Naive B cell (primary cell): ENCODE data around the gene KLF2. TPM values are rescaled to one million over a fixed set of nuclear protein-coding genes. Genes with fewer than 3 reads are reported as not detected.
"Not testable (repeated sequence)": the region's sequence is repeated elsewhere in the genome, so short reads cannot be mapped to it uniquely, and the experiment has no call there.

Source experiments
- ATAC-seq, 2 donors: fragments of 150-1000 bp; cut with Tn5 transposase; 2 replicates each; pipeline ENCODE4 v1.10.0; 2021; ENCODE audit warnings: low read depth in 2 of 2, mild to moderate bottlenecking in 2 of 2, moderate library complexity in 2 of 2
- DNase-seq: peaks from one replicate; pipeline ENCODE4 v3.0.0; 2022
- H3K27ac Mint-ChIP-seq, 6 donors: one replicate each; pipeline ENCODE4 v1.8.0; 2020 to 2022; ENCODE audit warnings: mild to moderate bottlenecking in 6 of 6, mixed read lengths in 6 of 6, moderate library complexity in 5 of 6, inconsistent platforms in 2 of 6
- H3K27me3 Mint-ChIP-seq, 3 donors: one replicate each; pipeline ENCODE4 v1.8.0; 2021 to 2022; ENCODE audit warnings: mixed read lengths in 3 of 3, mild to moderate bottlenecking in 1 of 3
- H3K36me3 Mint-ChIP-seq, 2 donors: one replicate each; pipeline ENCODE4 v1.8.0; 2020 to 2022; ENCODE audit warnings: mixed read lengths in 2 of 2, inconsistent platforms in 1 of 2, mild to moderate bottlenecking in 1 of 2
- H3K4me1 Mint-ChIP-seq, 3 donors: one replicate each; pipeline ENCODE4 v1.8.0; 2020 to 2022; ENCODE audit warnings: mixed read lengths in 3 of 3, inconsistent platforms in 1 of 3, mild to moderate bottlenecking in 1 of 3, moderate library complexity in 1 of 3
- H3K4me3 Mint-ChIP-seq, 8 donors: one replicate each; pipeline ENCODE4 v1.8.0; 2020 to 2022; ENCODE audit warnings: mild to moderate bottlenecking in 8 of 8, mixed read lengths in 8 of 8, moderate library complexity in 8 of 8, inconsistent platforms in 2 of 8
- H3K9me3 Mint-ChIP-seq, 7 donors: one replicate each; pipeline ENCODE4 v1.8.0; 2020 to 2022; ENCODE audit warnings: mixed read lengths in 7 of 7, mild to moderate bottlenecking in 5 of 7, inconsistent platforms in 2 of 7, moderate library complexity in 1 of 7
- polyA plus RNA-seq, 6 donors: library from polyadenylated mRNA; unstranded; fragments of 300-500 nt; fragmentation: Illumina TruSeq; gene quantifications; one replicate each; pipeline ENCODE4 v1.2.3, GENCODE V29; 2021; ENCODE audit warnings: low read depth in 6 of 6

Gene KLF2
- polyA plus RNA-seq, 6 donors from 2014 or later: 145 to 413 (median 248) TPM

DNA sequence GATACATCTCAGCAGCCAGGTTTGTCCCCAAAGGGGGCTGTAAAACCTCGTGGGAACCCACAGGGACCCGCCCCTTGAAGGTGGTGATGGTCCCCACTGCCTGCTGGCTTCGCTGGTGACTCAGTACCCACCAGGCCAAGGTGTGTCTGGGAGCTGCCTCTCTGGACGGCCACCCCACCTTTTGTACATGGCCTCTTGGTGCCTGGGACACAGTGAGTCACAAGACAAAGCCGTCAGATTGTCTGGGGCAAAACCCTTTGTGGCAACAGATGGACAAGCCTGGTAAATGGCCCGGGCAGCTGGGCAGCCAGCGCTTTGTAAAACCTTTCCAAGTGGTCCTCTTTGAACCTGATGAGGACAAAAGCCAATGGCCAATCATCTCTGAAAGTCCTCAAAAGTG lies 27.9 kb upstream of the KLF2 start:
- Mint-ChIP-seq H3K27ac (no peak overlapping the region), H3K27me3 (no peaks in the 10 kb centered on the region), H3K9me3 (no peaks in the 10 kb centered on the region), H3K4me3 (peak overlapping the region in 1 of 8 donors; percentile 10), H3K36me3 (no peaks in the 10 kb centered on the region), H3K4me1 (no peaks in the 10 kb centered on the region)
- DNase-seq: no peak
- no peak for ATAC-seq

DNA sequence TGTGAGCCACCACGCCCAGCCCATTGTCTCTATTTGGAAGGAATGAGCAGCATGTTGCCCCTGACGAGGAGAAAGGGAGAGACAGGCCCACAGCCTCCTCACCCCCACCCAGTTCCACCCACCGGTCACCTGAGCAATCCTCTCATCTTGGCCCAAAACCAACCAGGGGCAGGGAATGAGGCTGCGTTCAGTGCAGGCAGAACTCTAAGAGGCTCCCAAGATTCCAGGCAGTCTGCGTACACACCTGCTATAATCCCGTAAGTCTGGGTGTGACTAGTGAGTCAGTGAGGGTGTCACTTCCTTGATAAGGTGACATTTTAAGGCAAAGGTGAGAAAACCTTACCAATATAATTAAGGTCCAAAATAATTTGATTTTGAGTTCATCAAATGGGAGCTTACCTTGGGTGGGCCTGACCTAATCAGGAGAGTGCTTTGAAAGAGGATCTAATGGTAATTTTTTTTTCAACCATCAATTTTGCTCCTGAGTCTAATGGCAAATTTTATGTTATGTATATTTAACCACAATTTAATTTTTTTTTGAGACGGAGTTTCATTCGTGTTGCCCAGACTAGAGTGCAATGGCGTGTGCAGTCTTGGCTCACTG lies 26.9 kb upstream of the KLF2 start:
- no peaks in the 10 kb centered on the region for H3K36me3 Mint-ChIP-seq
- H3K4me1 Mint-ChIP-seq: peaks cover 0 to 9% (median 0%) of the 10 kb centered on the region in 3 donors
- no peak for ATAC-seq
- no peaks in the 10 kb centered on the region for H3K27me3 Mint-ChIP-seq
- H3K4me3 Mint-ChIP-seq: no peak overlapping the region
- H3K27ac Mint-ChIP-seq: no peak overlapping the region
- no peak for DNase-seq
- no peaks in the 10 kb centered on the region for H3K9me3 Mint-ChIP-seq

DNA sequence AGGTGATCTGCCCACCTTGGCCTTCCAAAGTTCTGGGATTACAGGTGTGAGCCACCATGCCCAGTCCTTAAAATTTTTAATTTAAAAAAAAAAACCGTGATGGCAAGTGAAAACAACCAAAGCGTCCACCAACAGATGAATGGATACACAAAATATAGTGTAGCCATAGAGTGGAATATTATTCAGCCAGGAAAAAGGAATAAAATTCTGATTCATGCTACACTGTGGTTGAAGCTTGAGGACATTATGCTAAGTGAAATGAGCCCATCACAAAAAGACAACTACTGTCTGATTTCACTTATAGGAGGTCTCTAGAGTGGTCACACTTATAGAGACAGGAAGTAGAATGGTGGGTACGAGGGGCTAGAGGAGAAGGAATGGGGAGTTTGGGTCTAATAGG lies 26.3 kb upstream of the KLF2 start:
- no peak for ATAC-seq
- Mint-ChIP-seq H3K4me1 (peaks cover 0 to 11% (median 0%) of the 10 kb centered on the region in 3 donors), H3K36me3 (no peaks in the 10 kb centered on the region), H3K9me3 (no peaks in the 10 kb centered on the region), H3K27ac (peak overlapping the region in 1 of 6 donors; percentile 30), H3K27me3 (no peaks in the 10 kb centered on the region), H3K4me3 (peak overlapping the region in 1 of 8 donors; percentile 4)
- no peak for DNase-seq

GRCh38 chr19:16301999-16302694 lies 22.5 kb upstream of the KLF2 start:
- peaks cover 0 to 13% (median 7%) of the 10 kb centered on the region in 3 donors for H3K4me1 Mint-ChIP-seq
- no peaks in the 10 kb centered on the region for H3K36me3 Mint-ChIP-seq
- peak overlapping the region in 1 of 8 donors; percentile 21 for H3K4me3 Mint-ChIP-seq
- H3K9me3 Mint-ChIP-seq: no peaks in the 10 kb centered on the region
- H3K27me3 Mint-ChIP-seq: no peaks in the 10 kb centered on the region
- DNase-seq (no peak), ATAC-seq (peak; percentile 23 to 69)
- peak overlapping the region in 4 of 6 donors; percentile 41 to 81 (median 65) for H3K27ac Mint-ChIP-seq

GRCh38 chr19:16303755-16304154 lies 20.9 kb upstream of the KLF2 start:
- Mint-ChIP-seq H3K27me3 (no peaks in the 10 kb centered on the region), H3K9me3 (no peaks in the 10 kb centered on the region), H3K4me1 (peaks cover 4 to 13% (median 11%) of the 10 kb centered on the region in 3 donors), H3K4me3 (no peak overlapping the region), H3K36me3 (no peaks in the 10 kb centered on the region), H3K27ac (no peak overlapping the region)
- ATAC-seq (no peak), DNase-seq (no peak)

DNA sequence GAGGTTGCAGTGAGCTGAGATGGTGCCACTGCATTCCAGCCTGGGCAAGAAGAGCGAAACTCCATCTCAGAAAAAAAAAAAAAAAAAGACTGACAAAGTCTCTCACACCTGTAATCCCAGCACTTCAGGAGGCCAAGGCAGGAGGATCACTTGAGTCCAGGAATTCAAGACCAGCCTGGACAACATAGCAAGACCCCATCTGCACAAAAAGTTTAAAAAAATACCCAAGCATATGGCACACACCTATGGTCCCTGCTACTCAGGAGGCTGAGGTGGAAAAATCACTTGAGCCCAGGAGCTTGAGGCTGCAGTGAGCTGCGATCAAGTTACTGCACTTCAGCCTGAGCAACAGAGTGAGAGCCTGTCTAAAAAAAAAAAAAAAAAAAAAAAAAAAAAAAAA lies 20.1 kb upstream of the KLF2 start:
- H3K4me1 Mint-ChIP-seq: peaks cover 4 to 13% (median 11%) of the 10 kb centered on the region in 3 donors
- not testable (repeated sequence) for ATAC-seq, H3K27me3 Mint-ChIP-seq, H3K4me3 Mint-ChIP-seq, H3K36me3 Mint-ChIP-seq, H3K9me3 Mint-ChIP-seq, DNase-seq
- peak overlapping the region in 1 of 6 donors; percentile 61 for H3K27ac Mint-ChIP-seq

DNA sequence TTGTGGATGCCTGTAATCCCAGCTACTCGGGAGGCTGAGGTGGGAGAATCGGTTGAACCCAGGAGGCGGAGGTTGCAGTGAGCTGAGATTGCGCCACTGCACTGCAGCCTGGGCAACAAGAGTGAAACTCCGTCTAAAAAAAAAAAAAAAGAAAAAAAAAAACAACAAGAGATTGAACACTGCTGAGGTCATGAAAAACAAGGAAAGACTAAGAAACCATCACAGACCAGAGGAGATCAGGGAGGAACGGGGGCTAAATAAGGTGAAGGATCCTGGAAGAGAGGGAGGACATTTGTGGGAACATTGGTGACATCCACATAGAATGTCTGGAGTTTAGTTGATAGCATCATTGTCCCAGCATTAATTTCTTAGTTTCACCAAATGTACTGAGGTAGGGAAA lies 19.6 kb upstream of the KLF2 start:
- not testable (repeated sequence) for H3K27me3 Mint-ChIP-seq, H3K4me3 Mint-ChIP-seq, H3K36me3 Mint-ChIP-seq, ATAC-seq, DNase-seq, H3K9me3 Mint-ChIP-seq
- Mint-ChIP-seq H3K27ac (peak overlapping the region in 4 of 6 donors; percentile 37 to 79 (median 52)), H3K4me1 (peaks cover 4 to 15% (median 13%) of the 10 kb centered on the region in 3 donors)

GRCh38 chr19:16306728-16307402 lies 17.8 kb upstream of the KLF2 start:
- DNase-seq (no peak), ATAC-seq (no peak)
- Mint-ChIP-seq H3K27me3 (no peaks in the 10 kb centered on the region), H3K4me1 (peaks cover 4 to 15% (median 12%) of the 10 kb centered on the region in 3 donors), H3K9me3 (no peaks in the 10 kb centered on the region), H3K4me3 (no peak overlapping the region), H3K27ac (peak overlapping the region in 3 of 6 donors; percentile 7 to 74 (median 22)), H3K36me3 (no peaks in the 10 kb centered on the region)

DNA sequence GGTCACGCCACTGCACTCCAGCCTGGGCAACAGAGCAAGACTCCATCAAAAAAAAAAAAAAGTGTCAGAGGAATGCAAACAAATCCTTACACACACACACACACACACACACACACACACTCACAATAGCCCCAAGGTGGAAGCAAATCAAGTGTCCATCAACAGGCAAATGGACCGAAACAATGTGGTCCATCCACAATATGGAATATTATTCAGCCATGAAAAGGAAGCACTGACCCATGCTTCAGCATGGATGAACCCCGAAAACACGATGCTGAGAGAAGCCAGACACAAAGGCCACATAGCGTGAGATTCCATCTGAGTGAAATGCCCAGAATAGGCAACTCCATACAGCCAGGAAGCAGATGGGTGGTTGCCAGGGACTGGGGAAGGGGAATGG lies 16.5 kb upstream of the KLF2 start:
- H3K36me3 Mint-ChIP-seq: no peaks in the 10 kb centered on the region
- peaks cover 2 to 19% (median 9%) of the 10 kb centered on the region in 3 donors for H3K4me1 Mint-ChIP-seq
- peak overlapping the region in 4 of 6 donors; percentile 3 to 64 (median 50) for H3K27ac Mint-ChIP-seq
- no peak overlapping the region for H3K4me3 Mint-ChIP-seq
- DNase-seq (no peak), ATAC-seq (no peak)
- no peaks in the 10 kb centered on the region for H3K9me3 Mint-ChIP-seq
- peaks cover 0 to 4% (median 0%) of the 10 kb centered on the region in 3 donors for H3K27me3 Mint-ChIP-seq

GRCh38 chr19:16309643-16310042 lies 15.0 kb upstream of the KLF2 start:
- Mint-ChIP-seq H3K27me3 (peaks cover 0 to 4% (median 0%) of the 10 kb centered on the region in 3 donors), H3K4me1 (peaks cover 0 to 15% (median 9%) of the 10 kb centered on the region in 3 donors), H3K27ac (peak overlapping the region in 1 of 6 donors; percentile 36), H3K36me3 (no peaks in the 10 kb centered on the region), H3K9me3 (no peaks in the 10 kb centered on the region), H3K4me3 (peak overlapping the region in 1 of 8 donors; percentile 12)
- no peak for ATAC-seq
- DNase-seq: no peak

DNA sequence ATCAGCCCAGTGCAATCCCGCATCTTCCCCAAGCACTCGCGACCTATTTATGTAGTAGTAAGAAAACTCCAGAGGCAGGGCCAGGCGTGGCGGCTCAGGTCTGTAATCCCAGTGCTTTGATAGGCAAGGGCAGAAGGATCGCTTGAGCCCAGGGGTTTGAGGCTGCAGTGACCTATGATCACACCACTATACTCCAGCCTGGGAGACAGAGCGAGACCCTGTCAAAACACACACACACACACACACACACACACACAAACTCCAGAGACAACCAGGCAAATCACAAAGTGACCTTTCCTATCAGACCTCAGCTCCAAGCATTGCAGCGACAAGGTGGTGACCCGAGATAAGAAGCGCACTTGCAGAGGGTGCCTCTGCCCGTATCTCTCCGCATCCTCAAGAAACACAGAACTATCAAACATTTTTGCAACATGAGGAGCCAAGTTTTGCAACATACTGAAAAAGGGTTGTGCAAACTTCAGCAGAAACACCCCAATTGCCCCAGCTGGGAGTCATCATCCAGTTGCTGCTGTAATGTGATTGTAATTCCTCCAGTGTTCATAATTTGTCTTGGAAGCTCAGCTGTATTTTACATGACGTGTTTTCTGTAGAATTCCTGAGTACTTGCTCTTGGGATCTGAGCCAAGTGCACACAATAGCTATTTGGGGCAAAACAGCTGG lies 8.7 kb upstream of the KLF2 start:
- Mint-ChIP-seq H3K27me3 (peaks cover 0 to 4% (median 0%) of the 10 kb centered on the region in 3 donors), H3K9me3 (peaks cover 0 to 7% (median 0%) of the 10 kb centered on the region in 7 donors), H3K4me3 (no peak overlapping the region), H3K27ac (peak overlapping the region in 2 of 6 donors; percentile 56 to 60), H3K36me3 (peaks cover 0 to 7% of the 10 kb centered on the region in 2 donors), H3K4me1 (peaks cover 18 to 31% (median 20%) of the 10 kb centered on the region in 3 donors)
- DNase-seq: no peak
- no peak for ATAC-seq

- peak; percentile 30 for ATAC-seq
- H3K27ac Mint-ChIP-seq: peak overlapping the region in 4 of 6 donors; percentile 34 to 88 (median 52)
Observed at GRCh38 chr19:16316506-16316882, 8.1 kb upstream of the KLF2 start.

DNA sequence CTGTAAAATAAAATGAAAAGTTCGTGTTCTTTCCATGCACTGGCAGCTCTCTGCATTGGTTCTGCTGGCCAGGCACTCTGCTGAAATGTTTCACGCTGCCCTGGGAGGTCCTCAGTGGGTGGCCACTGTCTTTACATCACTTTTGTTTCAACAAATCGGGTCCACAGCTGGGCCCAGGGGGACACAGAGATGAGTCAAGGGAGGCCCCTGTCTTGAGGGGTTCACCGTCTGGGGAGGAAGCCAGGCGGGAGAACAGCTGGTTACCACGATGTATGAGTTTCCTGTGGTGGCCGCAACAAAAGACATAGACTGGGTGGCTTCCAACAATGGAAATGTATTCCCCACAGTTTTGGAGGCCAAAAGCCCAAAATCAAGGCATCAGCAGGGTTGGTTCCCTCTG lies 5.1 kb upstream of the KLF2 start:
- H3K27me3 Mint-ChIP-seq: no peaks in the 10 kb centered on the region
- H3K4me1 Mint-ChIP-seq: peaks cover 38 to 61% (median 40%) of the 10 kb centered on the region in 3 donors
- H3K4me3 Mint-ChIP-seq: peak overlapping the region in 2 of 8 donors; percentile 37 to 50
- peaks cover 0 to 7% of the 10 kb centered on the region in 2 donors for H3K36me3 Mint-ChIP-seq
- peaks cover 0 to 7% (median 0%) of the 10 kb centered on the region in 7 donors for H3K9me3 Mint-ChIP-seq
- ATAC-seq: no peak
- peak overlapping the region; percentile 22 to 95 (median 76) for H3K27ac Mint-ChIP-seq
- peak; percentile 49 for DNase-seq

More at GRCh38 chr19:16316506-16316882, 8.1 kb upstream of the KLF2 start:
- Mint-ChIP-seq H3K4me1 (peaks cover 20 to 34% (median 21%) of the 10 kb centered on the region in 3 donors), H3K27me3 (peaks cover 0 to 4% (median 0%) of the 10 kb centered on the region in 3 donors), H3K4me3 (peak overlapping the region in 3 of 8 donors; percentile 23 to 60 (median 33)), H3K36me3 (peaks cover 0 to 7% of the 10 kb centered on the region in 2 donors), H3K9me3 (peaks cover 0 to 7% (median 0%) of the 10 kb centered on the region in 7 donors)
- no peak for DNase-seq
